HepG2 (cell line): ENCODE results near the gene SIN3A. TPM values are rescaled to one million over a fixed set of nuclear protein-coding genes. Genes with fewer than 3 reads are reported as not detected.

ENCODE experiments used
- ATAC-seq: fragments of 200-7000 bp; cut with Tn5 transposase; 3 replicates; pipeline ENCODE4 v1.9.1; 2020; ENCODE audit warnings: mild to moderate bottlenecking, moderate library complexity
- BruUV-seq: library from RNA; stranded (reverse); fragments of 400-500 nt; replicated peaks from 2 replicates; lab custom pipeline; 2021; lab: Mats Ljungman, UMichigan
- CTCF ChIA-PET: fragments of 300-600 bp; formaldehyde crosslinking; extraction: SDS; loops from one replicate; lab custom pipeline; 2021; ENCODE audit warnings: low total read pairs, inconsistent platforms, low intra/inter-chr PET ratio; lab: Yijun Ruan, JAX
- POLR2A ChIA-PET: fragments of 350-600 bp; sonication (Branson Sonifier 250); formaldehyde crosslinking; loops from one replicate; lab custom pipeline; 2020; ENCODE audit warnings: antibody characterized with exemption, inconsistent platforms; lab: Yijun Ruan, JAX
- DNase-seq: peaks from one replicate; pipeline ENCODE4 v3.0.0-alpha.2; 2015; ENCODE audit warnings: low spot score
- FAIRE-seq: peaks from 3 replicates; lab custom pipeline; 2011; peaks lifted over from hg19 to GRCh38; lab: Jason Lieb, UNC
- H2AFZ ChIP-seq: one replicate; pipeline ENCODE4 v1.6.1; 2011; ENCODE audit warnings: low read length, inconsistent platforms
- H3K27ac ChIP-seq: fragments of 300-600 bp; 3 replicates; pipeline ENCODE4 v1.8.0; 2011; ENCODE audit warnings: mixed run types, mild to moderate bottlenecking, mixed read lengths, low read length, inconsistent platforms; ENCODE audit not compliant: insufficient read depth; ENCODE audit errors: extremely low read length
- H3K27me3 ChIP-seq, 2 experiments: fragments of 200-600 bp in 1 of 2; 2 replicates in 1 of 2; 3 replicates in 1 of 2; pipeline versions ENCODE4 v1.6.0 to v1.8.0; 2011; ENCODE audit warnings: low read length in 2 of 2, mild to moderate bottlenecking in 2 of 2, moderate library complexity in 2 of 2, inconsistent platforms in 1 of 2; ENCODE audit not compliant: insufficient read depth in 2 of 2, control insufficient read depth in 1 of 2
- H3K36me3 ChIP-seq, 2 experiments: fragments of 200-600 bp in 1 of 2; replicated peaks in 1 of 2; 2 replicates in 1 of 2; 3 replicates in 1 of 2; pipeline versions ENCODE4 v1.5.1 to v1.8.0; 2011; ENCODE audit warnings: low read length in 2 of 2, inconsistent platforms in 1 of 2; ENCODE audit not compliant: insufficient read depth in 2 of 2, control insufficient read depth in 1 of 2
- H3K4me1 ChIP-seq: 2 replicates; pipeline ENCODE4 v1.5.1; 2012; ENCODE audit warnings: low read length, inconsistent platforms; ENCODE audit not compliant: insufficient read depth
- H3K4me2 ChIP-seq: 2 replicates; pipeline ENCODE4 v1.6.0; 2011; ENCODE audit warnings: low read depth, low read length, inconsistent platforms
- H3K4me3 ChIP-seq, 3 experiments: fragments of 200-600 bp in 1 of 3; sonication (generic), shearing (Covaris generic) in 1 of 3; replicated peaks in 1 of 3; 2 replicates each; pipeline ENCODE4 v1.5.1; 2011 to 2016; ENCODE audit warnings: low read length in 3 of 3, inconsistent platforms in 2 of 3, low read depth in 2 of 3, mild to moderate bottlenecking in 2 of 3, control low read depth in 1 of 3, mixed read lengths in 1 of 3; ENCODE audit not compliant: insufficient read depth in 1 of 3
- H3K79me2 ChIP-seq: one replicate; pipeline ENCODE4 v1.6.1; 2011; ENCODE audit warnings: low read length, inconsistent platforms; ENCODE audit not compliant: insufficient read depth
- H3K9ac ChIP-seq: 2 replicates; pipeline ENCODE4 v1.6.0; 2011; ENCODE audit warnings: mild to moderate bottlenecking, low read depth, low read length, inconsistent platforms; ENCODE audit not compliant: insufficient read depth
- H3K9me3 ChIP-seq: 2 replicates; pipeline ENCODE4 v1.5.1; 2012; ENCODE audit warnings: mild to moderate bottlenecking, low read length
- H4K20me1 ChIP-seq: 2 replicates; pipeline ENCODE4 v1.6.0; 2011; ENCODE audit warnings: inconsistent platforms, mild to moderate bottlenecking, low read length, moderate library complexity; ENCODE audit not compliant: insufficient read depth
- DBP ChIP-seq: sonication (generic); formaldehyde crosslinking; IDR thresholded peaks from 2 replicates; pipeline ENCODE4 v1.4.0; 2020; ENCODE audit warnings: missing genetic modification reagents; ENCODE audit errors: not compliant biosample characterization
- DR1 ChIP-seq: sonication (generic); formaldehyde crosslinking; IDR thresholded peaks from 2 replicates; pipeline ENCODE4 v1.8.0; 2021; ENCODE audit warnings: mild to moderate bottlenecking, missing genetic modification reagents, inconsistent platforms
- SALL2 ChIP-seq: sonication (generic); formaldehyde crosslinking; IDR thresholded peaks from 2 replicates; pipeline ENCODE4 v1.8.1; 2023; ENCODE audit warnings: mild to moderate bottlenecking, missing genetic modification reagents, inconsistent platforms
- ZNF121 ChIP-seq: sonication (generic); formaldehyde crosslinking; IDR thresholded peaks from 2 replicates; pipeline ENCODE4 v1.5.0; 2020; ENCODE audit warnings: mild to moderate bottlenecking, missing genetic modification reagents
- ZNF296 ChIP-seq: sonication (generic); formaldehyde crosslinking; conservative IDR thresholded peaks from 2 replicates; pipeline ENCODE4 v1.5.0; 2020; ENCODE audit warnings: mild to moderate bottlenecking, missing genetic modification reagents
- ZNF33A ChIP-seq: sonication (generic); formaldehyde crosslinking; IDR thresholded peaks from 2 replicates; pipeline ENCODE4 v1.5.1; 2020; ENCODE audit warnings: missing genetic modification reagents, mild to moderate bottlenecking, moderate library complexity, borderline replicate concordance
- ZNF740 ChIP-seq: sonication (generic); formaldehyde crosslinking; IDR thresholded peaks from 2 replicates; pipeline ENCODE4 v1.4.0; 2020; ENCODE audit warnings: missing genetic modification reagents
- ZNF747 ChIP-seq: sonication (generic); formaldehyde crosslinking; IDR thresholded peaks from 2 replicates; pipeline ENCODE4 v1.8.1; 2023; ENCODE audit warnings: missing genetic modification reagents, mild to moderate bottlenecking, borderline replicate concordance
- WGBS: methylation state at CpG from one replicate; pipeline ENCODE4 v1.1.6; 2017; ENCODE audit warnings: low lambda C conversion rate; 5-methylcytosine and 5-hydroxymethylcytosine counted together
- in situ Hi-C: cut with HindIII; loops from 2 replicates; pipeline ENCODE4 v1.10.0; 2017; ENCODE audit warnings: low pct_unique_long_range_greater_than_20kb; ENCODE audit not compliant: extremely low pct_ligation_motif_present
- intact Hi-C: fragments of 100-400 bp; cut with micrococcal nuclease; formaldehyde crosslinking; loops from one replicate; pipeline ENCODE4 v1.10.0; 2022; ENCODE audit not compliant: unreplicated experiment
- polyA plus RNA-seq, 8 experiments: library from polyadenylated mRNA; depleted of rRNA in 3 of 8; stranded (reverse) in 7 of 8; unstranded in 1 of 8; fragments of >200 nt; fragmentation: Illumina TruSeq in 4 of 8; extraction: Trizol in 4 of 8; gene quantifications; 2 replicates each; pipeline versions ENCODE4 v1.2.1 to v1.2.3, GENCODE V29; 2011 to 2016; ENCODE audit warnings: low read depth in 4 of 8, missing spikeins in 1 of 8, mixed read lengths in 1 of 8; ENCODE audit not compliant: insufficient read depth in 1 of 8
- total RNA-seq, 5 experiments: library from RNA; depleted of rRNA; stranded (reverse); fragments of >200 nt; fragmentation: Illumina TruSeq; extraction: Trizol; gene quantifications; 2 replicates each; pipeline ENCODE4 v1.2.3, GENCODE V29; 2016; ENCODE audit warnings: low read depth in 1 of 5

The SIN3A gene
- total and polyA plus RNA-seq, 2 of the 13 experiments (the other 11 are each of a cell fraction or from before 2014, with no cell fraction given) = 16.1 to 28.1 TPM

DNA sequence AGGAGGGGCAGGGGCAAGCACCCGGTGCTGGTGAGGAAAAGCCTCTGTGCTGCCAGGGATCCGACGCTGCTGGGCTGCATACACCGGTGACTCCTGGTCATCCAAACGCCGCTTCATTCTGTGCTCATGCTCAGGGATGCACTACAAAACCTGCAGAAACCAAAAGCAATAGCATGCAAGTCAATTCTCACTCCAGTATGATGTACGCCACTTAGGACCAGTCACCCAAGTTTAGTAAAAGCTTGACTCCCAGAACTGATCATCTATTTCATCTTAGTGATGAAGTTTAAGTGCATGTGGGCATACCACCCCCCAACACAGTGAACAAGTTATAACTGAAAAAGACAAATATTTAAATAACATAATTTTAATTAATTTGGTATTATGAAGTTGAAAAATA is 21.2 kb downstream of the SIN3A start:
- no peak for ATAC-seq

DNA sequence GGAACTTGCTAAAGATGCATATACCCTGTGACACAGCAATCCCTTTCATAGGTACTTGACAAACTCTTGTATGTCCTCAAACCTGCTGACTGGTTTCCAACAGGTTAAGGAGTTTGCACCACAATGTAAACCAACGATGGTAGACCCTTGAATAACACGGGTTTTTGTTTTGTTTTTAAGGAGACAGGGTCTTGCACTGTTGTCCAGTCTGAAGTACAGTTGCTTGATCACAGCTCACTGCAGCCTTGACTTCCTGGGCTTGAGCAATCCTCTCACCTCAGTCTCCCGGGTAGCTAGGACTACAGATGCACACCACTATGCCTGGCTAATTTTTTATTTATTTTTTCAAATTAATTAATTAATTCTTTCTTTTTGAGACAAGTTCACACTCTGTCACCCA is 23.3 kb downstream of the SIN3A start:
- Histone ChIP-seq H3K79me2 (peaks cover 22% of the 10 kb centered on the region), H3K4me3 (no peak overlapping the region), H3K9me3 (no peaks in the 10 kb centered on the region), H3K36me3 (peaks cover 7 to 46% of the 10 kb centered on the region in 2 experiments), H3K27me3 (no peaks in the 10 kb centered on the region), H3K27ac (no peak overlapping the region), H2AFZ (no peak overlapping the region), H3K4me1 (no peaks in the 10 kb centered on the region), H4K20me1 (peaks cover 4% of the 10 kb centered on the region; the same call in 1 of the 2 replicates), H3K4me2 (no peak overlapping the region), H3K9ac (no peak overlapping the region)
- FAIRE-seq (no peak), ATAC-seq (no peak), DNase-seq (no peak)
- POLR2A ChIA-PET = no interaction called here
- BruUV-seq = no TSS peak
- 90% methylated on average over 3 of the region's 3 CpGs for WGBS
- intact Hi-C loops (no loop called here), in situ Hi-C loops (no loop called here)
- CTCF ChIA-PET = no interaction called here
- TF ChIP-seq DR1 (no peak), ZNF740 (no peak), ZNF747 (CRISPR knock-in tag) (no peak), ZNF121 (CRISPR knock-in tag) (peak; percentile 81), ZNF296 (CRISPR knock-in tag) (no peak)

More for the DNA sequence above, 21.2 kb downstream of the SIN3A start:
- no peaks in the 10 kb centered on the region for H3K9me3 ChIP-seq
- H3K9ac ChIP-seq = no peak overlapping the region
- TF ChIP-seq ZNF33A (no peak), SALL2 (no peak), DBP (CRISPR knock-in tag) (no peak)
- DNase-seq (no peak), FAIRE-seq (no peak)
- no peak overlapping the region for H3K4me2 ChIP-seq
- WGBS = 100% methylated on average over 7 of the region's 7 CpGs
- no peak overlapping the region for H3K27ac ChIP-seq
- H3K79me2 ChIP-seq = peaks cover 36% of the 10 kb centered on the region
- BruUV-seq = no TSS peak
- POLR2A ChIA-PET = no interaction called here
- H3K27me3 ChIP-seq = no peaks in the 10 kb centered on the region
- intact Hi-C loops = no loop called here
- peaks cover 4% of the 10 kb centered on the region; the same call in 1 of the 2 replicates for H4K20me1 ChIP-seq
- H3K4me1 ChIP-seq = no peaks in the 10 kb centered on the region
- CTCF ChIA-PET = no interaction called here
- in situ Hi-C loops = no loop called here
- no peak overlapping the region for H3K4me3 ChIP-seq
- peaks cover 7 to 46% of the 10 kb centered on the region in 2 experiments for H3K36me3 ChIP-seq
- H2AFZ ChIP-seq = no peak overlapping the region
